ENCODE measurements around the gene DDI2. TPM values are rescaled to one million over a fixed set of nuclear protein-coding genes. Genes with fewer than 3 reads are reported as not detected.
A peak's percentile ranks its signal among the peaks of the same experiment; 100 is the strongest.

DDI2 gene
- total RNA-seq, 4 donors from 2014 or later: 26.2 to 115 (median 43.7) TPM

DNA sequence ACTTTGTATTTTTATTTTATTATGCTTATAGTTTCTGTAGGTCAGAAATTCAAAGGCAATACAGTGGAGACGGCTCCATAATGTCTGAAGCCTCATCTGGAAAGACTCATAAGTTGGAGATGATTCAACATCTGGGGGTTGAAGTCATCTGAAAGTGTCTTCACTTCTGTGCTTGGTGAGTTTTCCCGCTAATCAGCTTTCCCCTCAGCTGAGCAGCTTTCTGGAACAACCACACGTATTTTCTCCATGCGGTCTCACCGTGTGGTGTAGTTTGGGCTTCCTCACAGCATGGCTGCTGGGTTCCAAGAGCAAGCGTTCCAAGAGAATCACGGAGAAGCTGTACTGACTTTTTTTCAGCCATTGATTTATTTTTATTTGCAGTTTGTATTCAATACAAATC lies 7.6 kb upstream of the DDI2 start:
- no peak for DNase-seq
- no peaks in the 10 kb centered on the region for H3K9me3 ChIP-seq
- no peak overlapping the region for H3K4me3 ChIP-seq
- no peak overlapping the region for H3K27ac ChIP-seq
- TF ChIP-seq, protein P1, sequence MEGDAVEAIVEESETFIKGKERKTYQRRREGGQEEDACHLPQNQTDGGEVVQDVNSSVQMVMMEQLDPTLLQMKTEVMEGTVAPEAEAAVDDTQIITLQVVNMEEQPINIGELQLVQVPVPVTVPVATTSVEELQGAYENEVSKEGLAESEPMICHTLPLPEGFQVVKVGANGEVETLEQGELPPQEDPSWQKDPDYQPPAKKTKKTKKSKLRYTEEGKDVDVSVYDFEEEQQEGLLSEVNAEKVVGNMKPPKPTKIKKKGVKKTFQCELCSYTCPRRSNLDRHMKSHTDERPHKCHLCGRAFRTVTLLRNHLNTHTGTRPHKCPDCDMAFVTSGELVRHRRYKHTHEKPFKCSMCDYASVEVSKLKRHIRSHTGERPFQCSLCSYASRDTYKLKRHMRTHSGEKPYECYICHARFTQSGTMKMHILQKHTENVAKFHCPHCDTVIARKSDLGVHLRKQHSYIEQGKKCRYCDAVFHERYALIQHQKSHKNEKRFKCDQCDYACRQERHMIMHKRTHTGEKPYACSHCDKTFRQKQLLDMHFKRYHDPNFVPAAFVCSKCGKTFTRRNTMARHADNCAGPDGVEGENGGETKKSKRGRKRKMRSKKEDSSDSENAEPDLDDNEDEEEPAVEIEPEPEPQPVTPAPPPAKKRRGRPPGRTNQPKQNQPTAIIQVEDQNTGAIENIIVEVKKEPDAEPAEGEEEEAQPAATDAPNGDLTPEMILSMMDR (IDR thresholded peaks at IDR 0.05): no peak
- no peak for TF ChIP-seq POLR2A (IDR thresholded peaks at IDR 0.05)
- H3K36me3 ChIP-seq: no peaks in the 10 kb centered on the region
- intact Hi-C loops (cut with DNase I; ENCODE audit: low total_unique reads): no loop called here
- no peaks in the 10 kb centered on the region for H3K4me1 ChIP-seq
- no peaks in the 10 kb centered on the region for H3K27me3 ChIP-seq

DNA sequence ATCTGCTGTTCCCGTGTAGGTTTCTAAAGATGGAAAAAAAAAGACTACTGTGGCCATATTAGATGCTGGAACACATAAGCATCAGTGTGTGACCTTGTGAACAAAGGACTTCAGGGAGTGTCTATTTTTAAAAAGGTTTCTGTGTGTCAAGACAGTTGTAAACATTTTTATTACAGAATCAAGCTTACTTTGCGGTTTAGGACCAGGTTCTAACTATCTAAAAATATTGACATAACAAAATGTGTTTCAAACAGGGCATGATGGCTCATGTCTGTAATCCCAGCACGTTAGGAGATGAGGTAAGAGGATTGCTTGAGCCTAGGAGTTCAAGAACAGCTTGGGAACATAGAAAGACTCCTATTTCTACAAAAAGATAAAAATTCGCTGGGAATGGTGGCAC lies 7.1 kb upstream of the DDI2 start:
- Histone ChIP-seq H3K36me3 (no peaks in the 10 kb centered on the region), H3K4me1 (no peaks in the 10 kb centered on the region), H3K27ac (no peak overlapping the region), H3K27me3 (no peaks in the 10 kb centered on the region), H3K4me3 (no peak overlapping the region), H3K9me3 (no peaks in the 10 kb centered on the region)
- intact Hi-C loops (cut with DNase I; ENCODE audit: low total_unique reads): no loop called here
- DNase-seq: no peak
- TF ChIP-seq, protein P1 (IDR thresholded peaks at IDR 0.05): no peak
- no peak for TF ChIP-seq POLR2A (IDR thresholded peaks at IDR 0.05)

DNA sequence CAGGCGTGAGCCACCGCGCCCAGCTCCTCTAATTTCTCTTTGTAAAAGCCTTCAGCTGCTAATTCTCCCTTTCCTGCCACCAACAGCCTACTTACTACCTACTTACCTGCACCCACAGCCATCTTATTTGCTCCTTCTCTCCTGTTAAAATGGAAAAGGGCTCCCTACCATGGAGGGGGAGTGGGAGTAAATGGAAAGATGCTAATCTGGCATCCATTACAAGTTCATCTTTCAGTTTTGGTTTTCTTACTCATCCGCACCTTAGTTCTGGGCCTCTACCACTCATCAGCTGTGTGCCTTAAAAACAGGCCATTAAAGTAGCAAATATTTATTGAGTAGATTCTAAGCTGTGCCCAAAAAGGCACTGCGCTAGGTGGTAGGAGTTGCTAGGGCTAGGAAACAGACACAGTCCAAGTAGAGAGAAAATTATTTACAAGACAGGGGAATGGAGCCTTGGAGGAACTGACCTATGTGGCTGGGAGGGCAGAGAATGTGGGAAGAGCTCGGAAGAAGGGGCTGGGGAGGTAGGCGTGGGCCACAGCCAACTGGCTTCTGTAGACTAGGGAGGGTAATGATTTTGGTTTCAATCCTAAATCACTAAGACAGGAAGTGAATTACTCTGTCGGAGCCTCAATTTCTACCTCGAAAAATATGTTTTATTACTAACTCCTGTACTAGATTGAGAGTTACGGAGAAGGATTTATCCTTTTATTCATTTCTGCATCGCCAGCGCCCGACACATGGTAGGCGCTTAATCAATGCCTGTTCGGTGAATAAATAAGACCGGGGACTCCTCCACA lies 685 bp upstream of the DDI2 start:
- no peak for TF ChIP-seq POLR2A (IDR thresholded peaks at IDR 0.05)
- TF ChIP-seq, protein P1 (IDR thresholded peaks at IDR 0.05): no peak
- peak overlapping the region; percentile 92 to 93 for H3K27ac ChIP-seq
- no peaks in the 10 kb centered on the region for H3K27me3 ChIP-seq
- peak overlapping the region; percentile 42 for H3K4me3 ChIP-seq
- H3K9me3 ChIP-seq: no peaks in the 10 kb centered on the region
- peak; percentile 45 to 47 for DNase-seq
- no peaks in the 10 kb centered on the region for H3K36me3 ChIP-seq
- intact Hi-C loops (cut with DNase I; ENCODE audit: low total_unique reads): no loop called here
- peaks cover 12 to 14% of the 10 kb centered on the region in 2 donors for H3K4me1 ChIP-seq

DNA sequence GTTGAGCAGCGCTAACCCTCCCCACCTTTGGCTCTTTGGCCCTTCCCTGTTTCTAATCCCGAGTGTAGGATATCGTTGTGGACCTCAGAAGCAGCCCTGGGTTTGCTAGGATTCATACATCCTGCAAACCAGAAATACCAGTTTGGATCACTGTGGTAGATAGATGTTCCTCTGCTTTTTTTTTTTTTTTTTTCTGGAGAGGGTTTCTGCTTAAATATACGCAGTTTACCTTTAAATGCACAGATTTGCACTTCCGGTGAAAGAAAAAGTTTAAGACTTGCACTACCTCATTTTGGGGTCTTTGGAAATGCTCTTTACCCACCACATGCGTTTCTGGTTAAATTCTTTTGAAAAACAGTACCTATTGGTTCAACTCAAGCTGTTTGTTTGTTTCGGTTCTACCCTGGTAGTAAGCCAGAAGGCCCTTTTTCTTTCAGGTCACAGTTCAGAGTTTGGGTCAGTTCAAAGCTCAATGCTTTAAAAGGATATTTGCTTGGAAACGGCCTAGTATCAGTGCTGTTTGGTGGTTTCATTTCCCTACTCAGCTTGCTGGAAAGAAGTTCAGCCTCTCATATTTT lies 908 bp downstream of the DDI2 start:
- intact Hi-C loops (cut with DNase I; ENCODE audit: low total_unique reads): no loop called here

More for the DNA sequence above, 908 bp downstream of the DDI2 start:
- Histone ChIP-seq H3K4me1 (peaks cover 12 to 19% of the 10 kb centered on the region in 2 donors), H3K9me3 (no peaks in the 10 kb centered on the region), H3K27ac (peak overlapping the region; percentile 93 to 95), H3K36me3 (no peaks in the 10 kb centered on the region), H3K4me3 (peak overlapping the region; percentile 66 to 78), H3K27me3 (no peaks in the 10 kb centered on the region)
- TF ChIP-seq, protein P1 (IDR thresholded peaks at IDR 0.05): no peak
- TF ChIP-seq POLR2A (IDR thresholded peaks at IDR 0.05): no peak
- DNase-seq: no peak

Data from uterus (tissue), 4 donors.